Measurements from ENCODE around the gene RPP25L.

RPP25L gene

DNA sequence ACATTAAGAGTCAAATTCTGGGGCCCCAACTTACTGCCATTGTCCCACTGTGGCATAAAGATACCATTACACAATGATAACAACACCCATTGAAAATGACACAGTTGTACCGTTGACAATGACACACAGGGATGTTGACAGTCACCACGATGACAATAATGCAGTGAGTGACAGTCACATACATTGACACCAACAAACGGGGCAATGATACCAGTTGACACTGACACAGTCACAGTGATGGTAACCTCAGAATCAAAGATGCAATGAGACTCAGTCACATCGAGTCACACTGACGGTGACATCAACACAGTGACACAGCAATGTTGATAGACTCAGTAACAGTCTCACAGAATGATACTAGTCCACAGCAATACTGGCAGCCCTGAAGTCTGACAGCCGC lies 39.3 kb downstream of the RPP25L start:
- TF ChIP-seq CTCF (IDR thresholded peaks at IDR 0.05; ENCODE audit: insufficient read depth, low read depth, low read length, missing control alignments) = no peak
- DNase-seq (ENCODE audit: low read depth) = no peak
- no peak overlapping the region for H3K4me3 ChIP-seq (ENCODE audit: low read depth, low read length)

- H3K4me3 ChIP-seq (ENCODE audit: low read depth, low read length) = no peak overlapping the region
- TF ChIP-seq CTCF (IDR thresholded peaks at IDR 0.05; ENCODE audit: insufficient read depth, low read depth, low read length, missing control alignments) = no peak
- no peak for DNase-seq (ENCODE audit: low read depth)
Observed at GRCh38 chr9:34572092-34572491, 39.8 kb downstream of the RPP25L start.

DNA sequence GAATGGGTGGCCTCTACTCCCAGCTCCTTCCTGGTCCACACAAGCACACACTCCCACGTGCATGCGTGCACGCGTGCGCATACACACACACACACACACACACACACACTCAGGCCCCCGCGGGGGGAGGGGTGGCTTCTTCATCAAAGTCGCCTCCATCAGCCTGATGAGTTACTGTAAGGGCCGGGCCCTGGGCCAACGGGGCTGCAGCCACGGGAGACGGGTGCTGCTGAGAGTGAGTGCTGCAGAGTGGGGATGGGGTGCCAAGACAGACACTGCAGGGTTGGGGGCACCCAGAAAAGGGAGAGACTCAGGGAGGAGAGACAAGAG lies 40.5 kb downstream of the RPP25L start:
- no peak for DNase-seq (ENCODE audit: low read depth)
- H3K4me3 ChIP-seq (ENCODE audit: low read depth, low read length) = no peak overlapping the region
- no peak for TF ChIP-seq CTCF (IDR thresholded peaks at IDR 0.05; ENCODE audit: insufficient read depth, low read depth, low read length, missing control alignments)

GRCh38 chr9:34570809-34571480 lies 41.0 kb downstream of the RPP25L start:
- no peak for DNase-seq (ENCODE audit: low read depth)
- H3K4me3 ChIP-seq (ENCODE audit: low read depth, low read length) = no peak overlapping the region
- no peak for TF ChIP-seq CTCF (IDR thresholded peaks at IDR 0.05; ENCODE audit: insufficient read depth, low read depth, low read length, missing control alignments)

DNA sequence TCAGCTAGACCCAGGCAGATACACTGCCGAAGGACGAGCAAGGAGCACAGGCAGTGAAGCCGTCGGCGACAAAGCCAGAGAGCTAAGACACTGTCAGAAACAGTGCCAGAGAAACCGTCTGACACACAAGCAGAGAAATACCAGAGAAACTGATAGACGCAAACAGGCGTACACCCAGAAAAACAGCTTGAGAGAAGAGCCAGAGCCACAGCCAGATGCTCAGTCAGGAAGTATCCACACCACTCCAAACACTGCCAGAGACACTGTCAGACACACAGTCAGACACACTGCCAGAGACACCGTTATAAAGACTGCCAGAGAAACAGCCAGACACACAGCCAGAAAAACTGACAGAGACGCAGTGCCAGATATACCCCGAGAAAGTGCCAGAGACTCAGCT lies 41.5 kb downstream of the RPP25L start:
- TF ChIP-seq CTCF (IDR thresholded peaks at IDR 0.05; ENCODE audit: insufficient read depth, low read depth, low read length, missing control alignments) = no peak
- no peak overlapping the region for H3K4me3 ChIP-seq (ENCODE audit: low read depth, low read length)
- no peak for DNase-seq (ENCODE audit: low read depth)

DNA sequence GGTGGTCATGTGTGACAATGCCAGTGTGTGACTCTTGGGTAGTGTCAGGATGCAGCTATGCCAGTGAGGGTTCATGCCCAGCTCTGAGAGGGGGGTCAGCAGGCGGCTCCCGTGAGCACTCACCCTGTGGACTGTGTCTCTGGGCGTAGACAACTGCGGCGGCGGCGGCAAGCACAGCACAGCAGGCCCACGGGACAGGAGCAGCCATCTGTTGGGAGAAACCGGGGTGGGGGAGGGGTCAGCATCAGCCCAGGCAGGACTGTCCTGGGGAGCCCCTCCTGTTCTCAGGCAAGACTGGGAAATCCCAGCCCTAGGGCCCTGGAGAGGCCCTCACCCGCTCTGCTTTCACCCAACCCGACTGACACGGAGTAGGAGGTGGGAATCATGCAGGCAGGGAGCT lies 43.1 kb downstream of the RPP25L start:
- no peak for TF ChIP-seq CTCF (IDR thresholded peaks at IDR 0.05; ENCODE audit: insufficient read depth, low read depth, low read length, missing control alignments)
- DNase-seq (ENCODE audit: low read depth) = no peak
- no peak overlapping the region for H3K4me3 ChIP-seq (ENCODE audit: low read depth, low read length)

DNA sequence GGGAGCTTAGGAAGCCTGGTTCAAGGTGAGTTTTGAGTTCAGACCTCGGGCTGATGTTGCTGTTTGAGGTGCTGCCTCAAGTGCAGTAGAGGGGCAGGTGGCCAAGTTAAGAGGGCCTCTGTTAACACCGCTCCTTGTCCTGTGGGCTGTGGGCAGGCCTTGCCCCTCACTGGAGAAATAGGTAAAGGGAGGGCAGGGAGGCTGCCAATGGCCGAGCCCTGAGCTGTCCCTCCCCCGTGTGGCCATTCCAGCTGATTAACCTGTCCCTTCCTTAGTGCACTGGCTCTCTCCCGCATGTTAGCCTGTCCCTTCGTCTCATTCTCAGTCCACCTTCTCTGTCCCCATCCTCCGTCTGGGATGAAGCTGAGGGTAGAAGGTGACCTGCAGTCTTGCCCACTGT lies 43.8 kb downstream of the RPP25L start:
- TF ChIP-seq CTCF (IDR thresholded peaks at IDR 0.05; ENCODE audit: insufficient read depth, low read depth, low read length, missing control alignments) = no peak
- DNase-seq (ENCODE audit: low read depth) = no peak
- H3K4me3 ChIP-seq (ENCODE audit: low read depth, low read length) = no peak overlapping the region

All from GM12865 (cell line).